OCI-LY1 (cell line): ENCODE results near the gene FMNL1.

Experiments used
- EZH2 ChIP-seq: fragments of 200-600 bp; sonication (generic), shearing (Covaris generic); IDR thresholded peaks from 2 replicates; pipeline ENCODE4 v1.8.0; 2017; ENCODE audit warnings: borderline replicate concordance, mixed run types, mild to moderate bottlenecking, antibody characterized with exemption, low read length, moderate library complexity, mixed read lengths
- TF ChIP-seq, protein P1 (sequence below): fragments of 200-600 bp; sonication (generic), shearing (Covaris generic); IDR thresholded peaks from 2 replicates; pipeline ENCODE4 v1.5.1; 2017; ENCODE audit warnings: mild to moderate bottlenecking, antibody characterized with exemption, low read length, moderate library complexity, mixed read lengths

DNA sequence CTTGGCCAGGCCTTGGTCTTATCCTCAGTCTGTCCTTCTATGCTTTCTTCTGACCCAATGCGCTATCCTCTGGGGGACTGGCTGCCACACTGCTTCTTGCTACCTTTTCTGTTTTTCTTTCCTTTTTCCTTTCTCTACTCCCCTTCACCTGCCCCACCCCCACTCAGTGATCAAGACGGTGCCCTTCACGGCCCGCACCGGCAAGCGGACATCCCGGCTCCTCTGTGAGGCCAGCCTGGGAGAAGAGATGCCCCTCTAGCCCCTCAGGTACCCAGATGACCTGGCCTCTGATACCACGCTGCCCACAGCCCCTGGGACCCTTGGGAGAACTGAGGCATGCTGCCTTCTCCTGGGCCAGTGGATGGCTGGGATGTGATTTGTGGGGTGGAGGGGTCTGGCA lies 24.7 kb downstream of the FMNL1 start:
- TF ChIP-seq, protein P1, sequence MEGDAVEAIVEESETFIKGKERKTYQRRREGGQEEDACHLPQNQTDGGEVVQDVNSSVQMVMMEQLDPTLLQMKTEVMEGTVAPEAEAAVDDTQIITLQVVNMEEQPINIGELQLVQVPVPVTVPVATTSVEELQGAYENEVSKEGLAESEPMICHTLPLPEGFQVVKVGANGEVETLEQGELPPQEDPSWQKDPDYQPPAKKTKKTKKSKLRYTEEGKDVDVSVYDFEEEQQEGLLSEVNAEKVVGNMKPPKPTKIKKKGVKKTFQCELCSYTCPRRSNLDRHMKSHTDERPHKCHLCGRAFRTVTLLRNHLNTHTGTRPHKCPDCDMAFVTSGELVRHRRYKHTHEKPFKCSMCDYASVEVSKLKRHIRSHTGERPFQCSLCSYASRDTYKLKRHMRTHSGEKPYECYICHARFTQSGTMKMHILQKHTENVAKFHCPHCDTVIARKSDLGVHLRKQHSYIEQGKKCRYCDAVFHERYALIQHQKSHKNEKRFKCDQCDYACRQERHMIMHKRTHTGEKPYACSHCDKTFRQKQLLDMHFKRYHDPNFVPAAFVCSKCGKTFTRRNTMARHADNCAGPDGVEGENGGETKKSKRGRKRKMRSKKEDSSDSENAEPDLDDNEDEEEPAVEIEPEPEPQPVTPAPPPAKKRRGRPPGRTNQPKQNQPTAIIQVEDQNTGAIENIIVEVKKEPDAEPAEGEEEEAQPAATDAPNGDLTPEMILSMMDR: no peak
- TF ChIP-seq EZH2: no peak
